Hepatocyte (in vitro differentiated cells): ENCODE measurements around the gene CEACAM8. TPM values are rescaled to one million over a fixed set of nuclear protein-coding genes. Genes with fewer than 3 reads are reported as not detected.
A peak's percentile ranks its signal among the peaks of the same experiment; 100 is the strongest.

Source experiments
- DNase-seq: peaks from one replicate; pipeline ENCODE4 v3.0.0-alpha.2; 2016; ENCODE audit warnings: low spot score
- H2AFZ ChIP-seq: fragments of 200-600 bp; sonication (generic); 2 replicates; pipeline ENCODE4 v1.6.0; 2016; ENCODE audit warnings: antibody characterized with exemption, mild to moderate bottlenecking
- H3K27ac ChIP-seq: fragments of 200-600 bp; sonication (generic); 2 replicates; pipeline ENCODE4 v1.5.1; 2016; ENCODE audit warnings: mild to moderate bottlenecking
- H3K27me3 ChIP-seq: fragments of 200-600 bp; sonication (generic); 2 replicates; pipeline ENCODE4 v1.6.1; 2016
- H3K36me3 ChIP-seq: fragments of 200-600 bp; sonication (generic); replicated peaks from 2 replicates; pipeline ENCODE4 v1.5.1; 2016; ENCODE audit warnings: low read depth; ENCODE audit not compliant: insufficient read depth
- H3K4me1 ChIP-seq: fragments of 200-600 bp; sonication (generic); 2 replicates; pipeline ENCODE4 v1.5.1; 2016; ENCODE audit warnings: mild to moderate bottlenecking, moderate library complexity; ENCODE audit not compliant: insufficient read depth
- H3K4me2 ChIP-seq: fragments of 200-600 bp; sonication (generic); 2 replicates; pipeline ENCODE4 v1.6.0; 2016
- H3K4me3 ChIP-seq: fragments of 200-600 bp; sonication (generic); 2 replicates; pipeline ENCODE4 v1.5.1; 2016; ENCODE audit warnings: mild to moderate bottlenecking
- H3K79me2 ChIP-seq: fragments of 200-600 bp; sonication (generic); 2 replicates; pipeline ENCODE4 v1.6.0; 2017; ENCODE audit warnings: mild to moderate bottlenecking
- H3K9me2 ChIP-seq: fragments of 200-600 bp; sonication (generic); replicated peaks from 2 replicates; pipeline ENCODE4 v1.6.0; 2017; ENCODE audit warnings: mild to moderate bottlenecking; ENCODE audit not compliant: insufficient read depth
- H3K9me3 ChIP-seq: fragments of 200-600 bp; sonication (generic); 2 replicates; pipeline ENCODE4 v1.5.1; 2016; ENCODE audit warnings: low read depth, mild to moderate bottlenecking
- H4K20me1 ChIP-seq: fragments of 200-600 bp; sonication (generic); 2 replicates; pipeline ENCODE4 v1.6.0; 2016; ENCODE audit warnings: mild to moderate bottlenecking; ENCODE audit not compliant: insufficient read depth, poor library complexity, severe bottlenecking
- EZH2 ChIP-seq: fragments of 200-600 bp; sonication (generic); IDR thresholded peaks from 2 replicates; pipeline ENCODE4 v1.6.1; 2016; ENCODE audit warnings: antibody characterized with exemption, mild to moderate bottlenecking, borderline replicate concordance
- EZH2phosphoT487 ChIP-seq: fragments of 200-600 bp; sonication (generic); IDR thresholded peaks from one replicate; pipeline ENCODE4 v1.6.1; 2018; ENCODE audit warnings: antibody characterized with exemption, mild to moderate bottlenecking, low read depth, moderate library complexity; ENCODE audit not compliant: unreplicated experiment, severe bottlenecking
- WGBS: methylation state at CpG from one replicate; pipeline ENCODE4 v1.1.6; 2016; ENCODE audit warnings: low lambda C conversion rate; ENCODE audit errors: missing lambda C conversion rate; 5-methylcytosine and 5-hydroxymethylcytosine counted together
- polyA plus RNA-seq: library from polyadenylated mRNA; unstranded; fragments of >200 nt; fragmentation: Nextera tagmentation; extraction: Ambion mirVana; gene quantifications from 2 replicates; pipeline ENCODE4 v1.2.1, GENCODE V29; 2016
- total RNA-seq: library from RNA; depleted of rRNA; stranded (reverse); fragments of >200 nt; gene quantifications from 2 replicates; pipeline ENCODE4 v1.2.3, GENCODE V29; 2014
- TF ChIP-seq, protein P1 (sequence below): fragments of 200-600 bp; sonication (generic); IDR thresholded peaks from 2 replicates; pipeline ENCODE4 v1.5.1; 2016; ENCODE audit warnings: antibody characterized with exemption, mild to moderate bottlenecking; ENCODE audit not compliant: poor library complexity

Gene CEACAM8
- total and polyA plus RNA-seq, 2 experiments from 2014 or later = not detected

DNA sequence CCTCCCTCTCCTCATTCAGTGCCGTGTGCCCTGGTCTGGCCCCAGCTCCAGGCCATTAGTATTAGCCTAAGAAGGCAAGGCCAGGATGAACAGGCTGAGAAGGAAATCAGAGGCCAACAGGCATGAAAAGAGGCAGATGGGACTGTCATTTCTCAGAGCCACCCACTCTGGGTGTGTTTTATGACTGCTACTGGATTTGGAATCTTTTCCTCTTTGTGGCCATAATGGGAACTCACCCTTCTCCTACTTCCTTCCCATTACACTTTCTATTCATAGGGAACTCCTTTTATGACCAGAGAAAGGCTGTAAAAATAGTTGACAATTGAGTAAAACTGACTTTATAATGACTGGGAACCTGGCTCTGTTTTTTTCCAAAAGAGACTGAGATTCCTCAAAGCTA is 17.7 kb downstream of the CEACAM8 start:
- TF ChIP-seq, protein P1, sequence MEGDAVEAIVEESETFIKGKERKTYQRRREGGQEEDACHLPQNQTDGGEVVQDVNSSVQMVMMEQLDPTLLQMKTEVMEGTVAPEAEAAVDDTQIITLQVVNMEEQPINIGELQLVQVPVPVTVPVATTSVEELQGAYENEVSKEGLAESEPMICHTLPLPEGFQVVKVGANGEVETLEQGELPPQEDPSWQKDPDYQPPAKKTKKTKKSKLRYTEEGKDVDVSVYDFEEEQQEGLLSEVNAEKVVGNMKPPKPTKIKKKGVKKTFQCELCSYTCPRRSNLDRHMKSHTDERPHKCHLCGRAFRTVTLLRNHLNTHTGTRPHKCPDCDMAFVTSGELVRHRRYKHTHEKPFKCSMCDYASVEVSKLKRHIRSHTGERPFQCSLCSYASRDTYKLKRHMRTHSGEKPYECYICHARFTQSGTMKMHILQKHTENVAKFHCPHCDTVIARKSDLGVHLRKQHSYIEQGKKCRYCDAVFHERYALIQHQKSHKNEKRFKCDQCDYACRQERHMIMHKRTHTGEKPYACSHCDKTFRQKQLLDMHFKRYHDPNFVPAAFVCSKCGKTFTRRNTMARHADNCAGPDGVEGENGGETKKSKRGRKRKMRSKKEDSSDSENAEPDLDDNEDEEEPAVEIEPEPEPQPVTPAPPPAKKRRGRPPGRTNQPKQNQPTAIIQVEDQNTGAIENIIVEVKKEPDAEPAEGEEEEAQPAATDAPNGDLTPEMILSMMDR = no peak
- TF ChIP-seq EZH2 (no peak), EZH2phosphoT487 (no peak)
- Histone ChIP-seq H3K79me2 (no peaks in the 10 kb centered on the region), H3K27me3 (peaks cover 9% of the 10 kb centered on the region), H3K27ac (peak overlapping the region; percentile 64), H3K9me2 (no peaks in the 10 kb centered on the region), H2AFZ (no peak overlapping the region), H3K4me1 (no peaks in the 10 kb centered on the region), H3K4me2 (no peak overlapping the region), H3K36me3 (no peaks in the 10 kb centered on the region), H3K9me3 (no peaks in the 10 kb centered on the region), H3K4me3 (no peak overlapping the region), H4K20me1 (no peaks in the 10 kb centered on the region)
- peak; percentile 18 for DNase-seq
- WGBS = 43% methylated on average over 1 of the region's 1 CpG

DNA sequence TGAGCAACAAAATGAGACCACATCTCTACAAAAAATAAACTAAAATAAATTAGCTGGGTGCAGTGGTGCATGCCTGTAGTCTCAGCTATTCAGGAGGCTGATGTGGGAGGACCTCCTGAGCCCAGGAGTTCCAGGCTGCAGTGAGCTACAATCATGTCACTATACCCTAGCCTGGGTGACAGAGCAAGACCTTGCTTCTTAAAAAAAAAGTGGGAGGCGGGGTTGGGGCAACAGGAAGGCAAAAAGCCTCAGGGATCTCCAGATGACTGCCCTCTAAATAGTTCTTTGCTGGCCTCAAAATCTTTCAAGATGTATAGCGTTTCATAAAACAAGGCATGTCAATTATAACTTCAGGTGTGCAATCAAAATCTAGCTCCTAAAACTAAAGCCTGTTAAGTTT is 18.5 kb downstream of the CEACAM8 start:
- Histone ChIP-seq H3K79me2 (no peaks in the 10 kb centered on the region), H3K4me2 (no peak overlapping the region), H3K27ac (no peak overlapping the region), H3K4me3 (no peak overlapping the region), H2AFZ (no peak overlapping the region), H3K9me2 (no peaks in the 10 kb centered on the region), H3K4me1 (no peaks in the 10 kb centered on the region), H3K9me3 (no peaks in the 10 kb centered on the region), H4K20me1 (no peaks in the 10 kb centered on the region), H3K27me3 (peaks cover 9% of the 10 kb centered on the region), H3K36me3 (no peaks in the 10 kb centered on the region)
- TF ChIP-seq, protein P1 = no peak
- TF ChIP-seq EZH2 (no peak), EZH2phosphoT487 (no peak)
- no peak for DNase-seq
- WGBS = 45% methylated on average over 2 of the region's 2 CpGs

DNA sequence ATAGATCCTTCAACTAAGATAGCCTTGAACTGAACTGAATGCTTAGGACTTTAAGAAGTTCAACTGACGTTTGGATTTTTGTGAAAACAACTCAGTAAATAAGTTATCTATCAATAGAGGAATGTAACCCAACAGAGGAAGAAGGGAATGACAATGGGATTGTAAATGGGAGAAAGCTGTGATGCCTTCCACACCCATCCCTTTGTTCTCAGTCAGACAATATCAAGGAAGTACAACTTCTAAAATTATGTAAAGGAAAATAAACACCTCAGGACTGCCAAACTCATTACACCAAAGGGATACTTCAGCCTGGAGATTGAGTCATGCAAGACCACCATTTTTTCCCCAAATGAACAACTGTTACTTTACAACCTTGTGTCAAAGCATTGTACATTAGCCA is 21.1 kb downstream of the CEACAM8 start:
- H3K79me2 ChIP-seq = no peaks in the 10 kb centered on the region
- WGBS = 34% methylated on average over 1 of the region's 1 CpG
- no peak for DNase-seq
- no peaks in the 10 kb centered on the region for H4K20me1 ChIP-seq
- H3K4me1 ChIP-seq = no peaks in the 10 kb centered on the region
- no peaks in the 10 kb centered on the region for H3K36me3 ChIP-seq
- H2AFZ ChIP-seq = no peak overlapping the region
- no peaks in the 10 kb centered on the region for H3K9me3 ChIP-seq
- H3K4me2 ChIP-seq = no peak overlapping the region
- no peaks in the 10 kb centered on the region for H3K9me2 ChIP-seq
- H3K27me3 ChIP-seq = peaks cover 4% of the 10 kb centered on the region
- H3K4me3 ChIP-seq = no peak overlapping the region
- TF ChIP-seq, protein P1 = no peak
- no peak for TF ChIP-seq EZH2phosphoT487
- no peak for TF ChIP-seq EZH2
- H3K27ac ChIP-seq = no peak overlapping the region

DNA sequence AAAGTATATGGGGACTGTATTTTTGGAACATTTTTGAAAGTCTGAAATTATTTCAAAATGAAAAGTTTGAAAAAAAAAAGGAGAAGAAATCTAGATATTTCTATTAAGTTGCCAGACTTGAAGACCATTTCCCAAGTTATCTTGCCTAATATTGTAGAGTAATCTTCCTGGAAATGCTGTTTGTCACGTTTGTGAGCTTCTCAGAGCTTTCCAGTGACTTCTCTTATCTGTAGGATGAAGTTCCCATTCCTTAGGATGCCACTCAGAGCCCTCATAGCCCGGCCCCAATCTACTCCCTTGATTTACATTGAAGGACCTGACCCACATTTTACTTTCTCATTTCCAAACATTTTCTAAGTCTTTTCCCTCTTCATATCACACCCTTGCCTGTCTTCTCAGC is 23.6 kb downstream of the CEACAM8 start:
- H3K4me3 ChIP-seq = no peak overlapping the region
- TF ChIP-seq EZH2 (no peak), EZH2phosphoT487 (no peak)
- TF ChIP-seq, protein P1 = no peak
- H3K4me1 ChIP-seq = no peaks in the 10 kb centered on the region
- no peaks in the 10 kb centered on the region for H3K36me3 ChIP-seq
- H3K4me2 ChIP-seq = no peak overlapping the region
- 58% methylated on average over 2 of the region's 2 CpGs for WGBS
- no peak overlapping the region for H2AFZ ChIP-seq
- DNase-seq = no peak
- H3K9me2 ChIP-seq = no peaks in the 10 kb centered on the region
- H3K9me3 ChIP-seq = no peaks in the 10 kb centered on the region
- H3K79me2 ChIP-seq = no peaks in the 10 kb centered on the region
- no peaks in the 10 kb centered on the region for H4K20me1 ChIP-seq
- H3K27me3 ChIP-seq = no peaks in the 10 kb centered on the region
- no peak overlapping the region for H3K27ac ChIP-seq
